Brain microvascular endothelial cell (primary cell): ENCODE results near the gene SLPI.

Experiments used
- DNase-seq: peaks from one replicate; pipeline ENCODE4 v3.0.0-alpha.2; 2020
- H3K27ac ChIP-seq: fragments of 250-450 bp; sonication (Bioruptor Pico); 2 replicates; pipeline ENCODE4 v1.5.1; 2020; ENCODE audit warnings: mild to moderate bottlenecking, moderate library complexity
- H3K27me3 ChIP-seq: fragments of 250-450 bp; sonication (Bioruptor Pico); replicated peaks from 2 replicates; pipeline ENCODE4 v1.5.1; 2020; ENCODE audit warnings: mild to moderate bottlenecking
- H3K36me3 ChIP-seq: fragments of 250-450 bp; sonication (Bioruptor Pico); replicated peaks from 2 replicates; pipeline ENCODE4 v1.5.1; 2020; ENCODE audit warnings: mild to moderate bottlenecking
- H3K4me3 ChIP-seq: 2 replicates; pipeline ENCODE4 v1.5.1; 2011; ENCODE audit warnings: low read depth, mild to moderate bottlenecking, control low read depth, low read length, moderate library complexity
- CTCF ChIP-seq: IDR thresholded peaks from 2 replicates; pipeline ENCODE4 v1.5.1; 2011; ENCODE audit warnings: low read depth, mild to moderate bottlenecking, moderate library complexity, low read length, control low read depth, inconsistent platforms; ENCODE audit errors: missing control alignments
- in situ Hi-C: cut with HindIII; loops from 2 replicates; pipeline ENCODE4 v1.10.0; 2017; ENCODE audit warnings: low sequenced_read_pairs, low pct_ligation_motif_present

SLPI gene, protein sequence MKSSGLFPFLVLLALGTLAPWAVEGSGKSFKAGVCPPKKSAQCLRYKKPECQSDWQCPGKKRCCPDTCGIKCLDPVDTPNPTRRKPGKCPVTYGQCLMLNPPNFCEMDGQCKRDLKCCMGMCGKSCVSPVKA

DNA sequence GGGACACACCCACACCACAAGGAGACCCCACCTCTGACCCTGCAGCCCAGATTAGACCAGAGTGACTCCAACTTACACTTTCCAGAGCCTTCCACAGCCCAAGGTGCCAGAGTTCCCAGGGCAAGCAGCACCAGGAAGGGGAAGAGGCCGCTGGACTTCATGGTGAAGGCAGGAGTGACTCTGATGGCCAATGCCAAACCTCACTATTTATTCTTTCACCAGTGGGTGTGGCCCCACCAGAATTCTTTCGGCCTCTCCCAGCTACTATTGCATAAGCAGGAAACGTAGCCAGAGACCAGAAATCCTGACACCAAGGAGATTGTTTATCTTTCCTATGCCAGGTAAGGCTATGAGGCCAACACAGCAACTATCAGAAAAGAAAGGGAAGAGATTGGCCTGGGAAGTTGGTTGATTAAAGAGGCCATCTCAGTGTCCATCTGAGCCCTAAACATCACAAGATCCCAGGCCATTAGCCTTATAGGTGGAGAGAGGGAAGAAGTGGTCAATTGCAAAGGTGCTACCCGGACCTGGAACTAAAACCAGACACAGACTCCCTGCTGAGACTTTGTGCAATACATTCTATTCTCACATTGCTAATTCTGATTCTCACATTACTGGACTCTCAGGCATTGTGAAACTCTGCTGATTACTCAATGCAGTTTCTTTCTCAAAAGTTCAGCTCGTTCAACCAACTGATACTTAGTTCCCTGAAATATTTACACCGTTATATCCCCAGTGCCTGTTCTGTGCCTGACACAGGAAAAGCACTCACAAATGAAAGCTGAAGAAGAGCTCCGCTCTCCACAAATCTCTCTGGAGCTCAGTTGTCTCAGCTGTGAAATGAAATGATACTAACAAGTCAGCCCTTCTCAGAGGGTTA, at the start of gene SLPI:
Gene SLPI (minus strand): TSS at position 182 of the 880 bp plus-strand sequence. CDS start 21 bp downstream, at position 161.
- TF ChIP-seq CTCF, result no peak
- H3K27me3 ChIP-seq, result no peaks in the 10 kb centered on the region
- no peak within 1 kb of the TSS for H3K27ac ChIP-seq
- no peaks in the 10 kb centered on the region for H3K36me3 ChIP-seq
- H3K4me3 ChIP-seq, result no peak within 1 kb of the TSS
- in situ Hi-C loops, result no loop called here
- DNase-seq, result no peak

- Histone ChIP-seq H3K27me3 (no peaks in the 10 kb centered on the region), H3K4me3 (no peak overlapping the region), H3K27ac (no peak overlapping the region), H3K36me3 (no peaks in the 10 kb centered on the region)
- in situ Hi-C loops, result no loop called here
- DNase-seq, result no peak
- no peak for TF ChIP-seq CTCF
Measured at GRCh38 chr20:45303586-45304463, 49.5 kb upstream of the SLPI start.

- DNase-seq, result no peak
- no peak for TF ChIP-seq CTCF
- in situ Hi-C loops, result no loop called here
- Histone ChIP-seq H3K36me3 (no peaks in the 10 kb centered on the region), H3K27ac (no peak overlapping the region), H3K27me3 (no peaks in the 10 kb centered on the region), H3K4me3 (no peak overlapping the region)
Measured at GRCh38 chr20:45301824-45302271, 47.5 kb upstream of the SLPI start.

GRCh38 chr20:45300961-45301360, 46.6 kb upstream of the SLPI start:
- Histone ChIP-seq H3K27ac (no peak overlapping the region), H3K27me3 (no peaks in the 10 kb centered on the region), H3K36me3 (no peaks in the 10 kb centered on the region), H3K4me3 (no peak overlapping the region)
- TF ChIP-seq CTCF, result peak; percentile 74
- DNase-seq, result peak; percentile 38
- in situ Hi-C loops, result no loop called here

GRCh38 chr20:45299786-45300185, 45.4 kb upstream of the SLPI start:
- no peak for DNase-seq
- TF ChIP-seq CTCF, result no peak
- H3K27ac ChIP-seq, result no peak overlapping the region
- H3K36me3 ChIP-seq, result no peaks in the 10 kb centered on the region
- no peak overlapping the region for H3K4me3 ChIP-seq
- in situ Hi-C loops, result no loop called here
- H3K27me3 ChIP-seq, result no peaks in the 10 kb centered on the region
